ENCODE results near the gene AEBP2. TPM values are rescaled to one million over a fixed set of nuclear protein-coding genes. Genes with fewer than 3 reads are reported as not detected.

The AEBP2 gene
- total and polyA plus RNA-seq, 2 of the 13 experiments (the other 11 are each of a cell fraction or from before 2014, with no cell fraction given): 9.2 to 17.9 TPM

DNA sequence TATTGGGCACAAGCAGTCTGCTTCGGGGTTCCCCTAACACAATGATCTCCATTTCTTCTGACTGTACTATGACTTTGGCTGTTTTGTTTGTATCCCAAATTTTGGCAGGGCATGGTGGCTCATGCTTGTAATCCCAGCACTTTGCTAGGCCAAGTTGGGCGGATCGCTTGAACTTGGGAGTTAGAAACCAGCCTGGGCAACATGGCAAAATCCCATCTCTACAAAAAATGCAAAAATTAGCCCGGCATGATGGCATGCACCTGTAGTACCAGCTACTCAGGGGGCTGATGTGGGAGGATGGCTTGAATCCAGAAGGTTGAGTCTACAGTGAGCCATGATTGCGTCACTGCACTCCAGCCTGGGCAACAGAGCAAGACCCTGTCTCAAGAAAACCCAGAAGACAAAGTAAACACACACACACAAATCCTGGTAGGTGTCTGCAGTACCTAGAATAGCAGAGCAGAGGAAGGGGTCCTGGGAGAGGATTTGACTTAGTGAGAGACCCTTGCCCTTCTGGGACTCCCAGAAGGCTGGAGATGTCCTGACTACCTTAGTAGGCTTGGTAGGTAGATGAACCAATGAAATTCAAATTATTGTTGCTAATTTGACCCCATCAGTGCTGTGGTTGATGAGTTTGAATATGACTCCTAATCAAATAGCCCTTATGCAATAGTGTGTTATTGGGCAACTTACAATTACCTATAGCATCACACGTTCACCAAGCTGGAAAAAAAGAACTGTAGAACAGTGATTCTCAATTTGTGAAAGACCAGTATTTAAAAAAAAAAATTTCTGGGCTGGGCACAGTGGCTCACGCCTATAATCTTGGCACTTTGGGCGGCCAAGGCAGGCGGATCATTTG lies 6.8 kb upstream of the AEBP2 start (continued):
- TF ChIP-seq ZBTB1 (CRISPR knock-in tag; IDR thresholded peaks at IDR 0.05; ENCODE audit: borderline replicate concordance) (no peak), ZBTB7B (CRISPR knock-in tag; IDR thresholded peaks at IDR 0.05) (no peak)

DNA sequence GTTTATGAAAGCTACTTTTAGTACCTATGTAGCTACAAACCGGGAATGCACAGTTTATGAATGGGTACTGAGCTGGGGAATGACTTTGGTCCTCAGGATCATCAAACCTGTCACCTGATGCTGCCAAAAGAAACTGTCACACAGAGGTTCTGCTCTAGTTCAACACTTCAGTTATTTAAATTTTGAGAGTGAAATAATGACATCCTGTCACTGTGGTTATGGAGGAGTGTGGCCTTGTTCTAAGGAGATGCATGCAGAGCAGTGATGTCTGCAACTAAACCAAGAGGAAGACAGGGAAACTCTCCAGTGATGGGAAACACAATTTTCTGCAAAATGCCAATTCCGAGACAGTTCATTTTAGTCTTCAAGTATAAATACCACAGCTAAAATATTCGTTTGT lies 4.8 kb upstream of the AEBP2 start:
- Histone ChIP-seq H3K36me3 (replicated peaks in 1 of 2; ENCODE audit: control insufficient read depth in 1 of 2, insufficient read depth in 2 of 2, low read length in 2 of 2) (no peaks in the 10 kb centered on the region), H3K9me3 (ENCODE audit: low read length) (no peaks in the 10 kb centered on the region), H2AFZ (ENCODE audit: low read length) (no peak overlapping the region), H3K27ac (ENCODE audit: extremely low read length, insufficient read depth, low read length) (no peak overlapping the region), H3K4me3 (replicated peaks in 1 of 3; ENCODE audit: insufficient read depth in 1 of 3, low read depth in 2 of 3, low read length in 3 of 3) (no peak overlapping the region), H4K20me1 (ENCODE audit: insufficient read depth, low read length) (no peaks in the 10 kb centered on the region), H3K4me2 (ENCODE audit: low read depth, low read length) (no peak overlapping the region), H3K27me3 (ENCODE audit: control insufficient read depth in 1 of 2, insufficient read depth in 2 of 2, low read length in 2 of 2) (no peaks in the 10 kb centered on the region), H3K79me2 (ENCODE audit: insufficient read depth, low read length) (no peaks in the 10 kb centered on the region), H3K9ac (ENCODE audit: insufficient read depth, low read depth, low read length) (no peak overlapping the region), H3K4me1 (ENCODE audit: insufficient read depth, low read length) (peaks cover 27% of the 10 kb centered on the region)
- POLR2A ChIA-PET: no interaction called here
- no TSS peak for BruUV-seq (replicated peaks)
- ATAC-seq (no peak), DNase-seq (ENCODE audit: low spot score) (no peak), FAIRE-seq (no peak)
- CTCF ChIA-PET (ENCODE audit: low intra/inter-chr PET ratio, low total read pairs): no interaction called here
- intact Hi-C loops (cut with micrococcal nuclease; ENCODE audit: unreplicated experiment): no loop called here
- 43% methylated on average over 3 of the region's 3 CpGs for WGBS (ENCODE audit: low lambda C conversion rate)
- in situ Hi-C loops (cut with HindIII; ENCODE audit: extremely low pct_ligation_motif_present, low pct_unique_long_range_greater_than_20kb): no loop called here
- no peak for TF ChIP-seq MED8 (CRISPR knock-in tag; IDR thresholded peaks at IDR 0.05; ENCODE audit: insufficient replicate concordance)
- no peak for TF ChIP-seq GPN1 (CRISPR knock-in tag; IDR thresholded peaks at IDR 0.05; ENCODE audit: borderline replicate concordance)
- no peak for TF ChIP-seq ISL2 (CRISPR knock-in tag; IDR thresholded peaks at IDR 0.05)
- TF ChIP-seq GATAD2A (CRISPR knock-in tag; IDR thresholded peaks at IDR 0.05): no peak
- TF ChIP-seq DNMT1 (CRISPR knock-in tag; IDR thresholded peaks at IDR 0.05): no peak
- no peak for TF ChIP-seq ZNF543 (CRISPR knock-in tag; IDR thresholded peaks at IDR 0.05)
- no peak for TF ChIP-seq ARNT2 (CRISPR knock-in tag; IDR thresholded peaks at IDR 0.05; ENCODE audit: low read depth)
- TF ChIP-seq, protein P1, sequence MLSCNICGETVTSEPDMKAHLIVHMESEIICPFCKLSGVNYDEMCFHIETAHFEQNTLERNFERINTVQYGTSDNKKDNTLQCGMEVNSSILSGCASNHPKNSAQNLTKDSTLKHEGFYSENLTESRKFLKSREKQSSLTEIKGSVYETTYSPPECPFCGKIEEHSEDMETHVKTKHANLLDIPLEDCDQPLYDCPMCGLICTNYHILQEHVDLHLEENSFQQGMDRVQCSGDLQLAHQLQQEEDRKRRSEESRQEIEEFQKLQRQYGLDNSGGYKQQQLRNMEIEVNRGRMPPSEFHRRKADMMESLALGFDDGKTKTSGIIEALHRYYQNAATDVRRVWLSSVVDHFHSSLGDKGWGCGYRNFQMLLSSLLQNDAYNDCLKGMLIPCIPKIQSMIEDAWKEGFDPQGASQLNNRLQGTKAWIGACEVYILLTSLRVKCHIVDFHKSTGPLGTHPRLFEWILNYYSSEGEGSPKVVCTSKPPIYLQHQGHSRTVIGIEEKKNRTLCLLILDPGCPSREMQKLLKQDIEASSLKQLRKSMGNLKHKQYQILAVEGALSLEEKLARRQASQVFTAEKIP (CRISPR knock-in tag; IDR thresholded peaks at IDR 0.05; ENCODE audit: borderline replicate concordance): no peak
- TF ChIP-seq CBX1 (IDR thresholded peaks at IDR 0.05; ENCODE audit: low read depth): no peak
- TF ChIP-seq, protein P2, sequence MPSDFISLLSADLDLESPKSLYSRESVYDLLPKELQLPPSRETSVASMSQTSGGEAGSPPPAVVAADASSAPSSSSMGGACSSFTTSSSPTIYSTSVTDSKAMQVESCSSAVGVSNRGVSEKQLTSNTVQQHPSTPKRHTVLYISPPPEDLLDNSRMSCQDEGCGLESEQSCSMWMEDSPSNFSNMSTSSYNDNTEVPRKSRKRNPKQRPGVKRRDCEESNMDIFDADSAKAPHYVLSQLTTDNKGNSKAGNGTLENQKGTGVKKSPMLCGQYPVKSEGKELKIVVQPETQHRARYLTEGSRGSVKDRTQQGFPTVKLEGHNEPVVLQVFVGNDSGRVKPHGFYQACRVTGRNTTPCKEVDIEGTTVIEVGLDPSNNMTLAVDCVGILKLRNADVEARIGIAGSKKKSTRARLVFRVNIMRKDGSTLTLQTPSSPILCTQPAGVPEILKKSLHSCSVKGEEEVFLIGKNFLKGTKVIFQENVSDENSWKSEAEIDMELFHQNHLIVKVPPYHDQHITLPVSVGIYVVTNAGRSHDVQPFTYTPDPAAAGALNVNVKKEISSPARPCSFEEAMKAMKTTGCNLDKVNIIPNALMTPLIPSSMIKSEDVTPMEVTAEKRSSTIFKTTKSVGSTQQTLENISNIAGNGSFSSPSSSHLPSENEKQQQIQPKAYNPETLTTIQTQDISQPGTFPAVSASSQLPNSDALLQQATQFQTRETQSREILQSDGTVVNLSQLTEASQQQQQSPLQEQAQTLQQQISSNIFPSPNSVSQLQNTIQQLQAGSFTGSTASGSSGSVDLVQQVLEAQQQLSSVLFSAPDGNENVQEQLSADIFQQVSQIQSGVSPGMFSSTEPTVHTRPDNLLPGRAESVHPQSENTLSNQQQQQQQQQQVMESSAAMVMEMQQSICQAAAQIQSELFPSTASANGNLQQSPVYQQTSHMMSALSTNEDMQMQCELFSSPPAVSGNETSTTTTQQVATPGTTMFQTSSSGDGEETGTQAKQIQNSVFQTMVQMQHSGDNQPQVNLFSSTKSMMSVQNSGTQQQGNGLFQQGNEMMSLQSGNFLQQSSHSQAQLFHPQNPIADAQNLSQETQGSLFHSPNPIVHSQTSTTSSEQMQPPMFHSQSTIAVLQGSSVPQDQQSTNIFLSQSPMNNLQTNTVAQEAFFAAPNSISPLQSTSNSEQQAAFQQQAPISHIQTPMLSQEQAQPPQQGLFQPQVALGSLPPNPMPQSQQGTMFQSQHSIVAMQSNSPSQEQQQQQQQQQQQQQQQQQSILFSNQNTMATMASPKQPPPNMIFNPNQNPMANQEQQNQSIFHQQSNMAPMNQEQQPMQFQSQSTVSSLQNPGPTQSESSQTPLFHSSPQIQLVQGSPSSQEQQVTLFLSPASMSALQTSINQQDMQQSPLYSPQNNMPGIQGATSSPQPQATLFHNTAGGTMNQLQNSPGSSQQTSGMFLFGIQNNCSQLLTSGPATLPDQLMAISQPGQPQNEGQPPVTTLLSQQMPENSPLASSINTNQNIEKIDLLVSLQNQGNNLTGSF (CRISPR knock-in tag; IDR thresholded peaks at IDR 0.05): no peak
- no peak for TF ChIP-seq FOXA1 (IDR thresholded peaks at IDR 0.05)
- no peak for TF ChIP-seq FOXA1 (CRISPR knock-in tag; IDR thresholded peaks at IDR 0.05)
- TF ChIP-seq, protein P3, sequence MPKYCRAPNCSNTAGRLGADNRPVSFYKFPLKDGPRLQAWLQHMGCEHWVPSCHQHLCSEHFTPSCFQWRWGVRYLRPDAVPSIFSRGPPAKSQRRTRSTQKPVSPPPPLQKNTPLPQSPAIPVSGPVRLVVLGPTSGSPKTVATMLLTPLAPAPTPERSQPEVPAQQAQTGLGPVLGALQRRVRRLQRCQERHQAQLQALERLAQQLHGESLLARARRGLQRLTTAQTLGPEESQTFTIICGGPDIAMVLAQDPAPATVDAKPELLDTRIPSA (CRISPR knock-in tag; IDR thresholded peaks at IDR 0.05; ENCODE audit: borderline replicate concordance): no peak
